ENCODE measurements around the gene POLR2E. TPM values are rescaled to one million over a fixed set of nuclear protein-coding genes. Genes with fewer than 3 reads are reported as not detected.

Gene POLR2E
- total and polyA plus RNA-seq, 2 donors (not counting 1 experiment from before 2014, with no cell fraction given), result 103 to 121 TPM

- H3K4me1 ChIP-seq (ENCODE audit: control insufficient read depth in 2 of 2, insufficient read depth in 2 of 2, low read length in 2 of 2), result peaks cover 64 to 81% of the 10 kb centered on the region in 2 donors
- H3K4me2 ChIP-seq (replicated peaks; ENCODE audit: low read depth, low read length, poor library complexity, severe bottlenecking), result peak overlapping the region; percentile 37
- ChIA-PET POLR2A (interaction anchor here (0.7 to 1.2 kb wide), 3 partner anchors 30 to 61 kb away, joined by 3 read pairs; no protein-coding TSS in a partner anchor), CTCF (interaction anchor here (0.5 kb wide), 1 partner anchor 39 kb away, joined by 3 read pairs; no protein-coding TSS in a partner anchor)
- peak overlapping the region in 1 of 2 donors; percentile 15 for H3K27ac ChIP-seq (ENCODE audit: low read length in 2 of 2)
- peak overlapping the region; percentile 46 for H3K27ac Mint-ChIP-seq
- H3K9ac ChIP-seq (ENCODE audit: low read length), result no peak overlapping the region
- H3K36me3 ChIP-seq (replicated peaks in 1 of 2; ENCODE audit: control extremely low read depth in 1 of 2, control insufficient read depth in 1 of 2, extremely low read depth in 1 of 2, insufficient read depth in 2 of 2, low read length in 1 of 2), result peaks cover 0 to 67% of the 10 kb centered on the region in 2 experiments
- peaks cover 47% of the 10 kb centered on the region for H3K4me1 Mint-ChIP-seq
- no peaks in the 10 kb centered on the region for H3K9me3 ChIP-seq (ENCODE audit: control extremely low read depth in 1 of 3, control insufficient read depth in 2 of 3, insufficient read depth in 1 of 3, low read length in 2 of 3)
- intact Hi-C loops (cut with micrococcal nuclease), result no loop called here
- 94% methylated on average over 99 of the region's 99 CpGs for WGBS (ENCODE audit: insufficient coverage)
- peaks cover 72% of the 10 kb centered on the region for H4K20me1 ChIP-seq (ENCODE audit: control insufficient read depth, insufficient read depth, low read length, poor library complexity, severe bottlenecking)
- peak overlapping the region; percentile 34 for H3K4me3 Mint-ChIP-seq
- H3K9me3 Mint-ChIP-seq (ENCODE audit: insufficient read depth), result no peaks in the 10 kb centered on the region
- H2AFZ ChIP-seq (ENCODE audit: insufficient read depth, low read depth, low read length, poor library complexity, severe bottlenecking), result no peak overlapping the region
- no peak for DNase-seq
- peaks cover 81% of the 10 kb centered on the region for H3K79me2 ChIP-seq (ENCODE audit: control insufficient read depth, insufficient read depth, low read length)
- H3K27me3 Mint-ChIP-seq, result no peaks in the 10 kb centered on the region
- H3K27me3 ChIP-seq (replicated peaks in 1 of 4; ENCODE audit: control extremely low read depth in 1 of 4, control insufficient read depth in 3 of 4, insufficient read depth in 4 of 4, low read length in 3 of 4), result no peaks in the 10 kb centered on the region
- no peak for TF ChIP-seq CTCF (IDR thresholded peaks at IDR 0.05)
- no peak for TF ChIP-seq EZH2 (IDR thresholded peaks at IDR 0.05; ENCODE audit: borderline replicate concordance, insufficient read depth, low read depth, low read length, poor library complexity, severe bottlenecking)
- no peak for ATAC-seq (ENCODE audit: low read depth)
- no peak overlapping the region for H3K4me3 ChIP-seq (ENCODE audit: control extremely low read depth in 1 of 5, extremely low read depth in 1 of 5, insufficient read depth in 1 of 5, low read depth in 2 of 5, low read length in 4 of 5)
Observed at GRCh38 chr19:1070931-1071791, 24.0 kb downstream of the POLR2E start.

DNA sequence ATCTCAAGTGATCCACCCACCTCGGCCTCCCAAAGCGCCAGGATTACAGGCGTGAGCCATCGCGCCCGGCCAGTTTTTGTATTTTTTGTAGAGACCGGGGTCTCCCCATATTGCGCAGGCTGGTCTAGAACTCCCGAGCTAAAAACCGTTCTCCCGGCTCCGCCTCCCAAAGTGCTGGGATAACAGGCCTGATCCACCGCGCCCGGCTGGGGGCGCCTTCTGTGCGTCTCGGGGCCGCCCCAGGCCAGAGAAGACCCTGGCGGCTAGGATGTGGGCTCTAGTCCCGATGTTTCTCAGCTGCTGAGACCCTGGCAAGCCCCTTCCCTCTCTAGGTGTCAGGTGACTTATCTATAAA is 24.6 kb downstream of the POLR2E start:
- no peaks in the 10 kb centered on the region for H3K27me3 ChIP-seq (replicated peaks in 1 of 4; ENCODE audit: control extremely low read depth in 1 of 4, control insufficient read depth in 3 of 4, insufficient read depth in 4 of 4, low read length in 3 of 4)
- POLR2A ChIA-PET, result interaction anchor here (0.7 to 6.3 kb wide), 5 partner anchors 16 to 62 kb away, joined by 3 to 97 read pairs (median 3); no protein-coding TSS in a partner anchor
- no peak overlapping the region for H2AFZ ChIP-seq (ENCODE audit: insufficient read depth, low read depth, low read length, poor library complexity, severe bottlenecking)
- intact Hi-C loops (cut with micrococcal nuclease), result no loop called here
- peak overlapping the region; percentile 37 for H3K4me2 ChIP-seq (replicated peaks; ENCODE audit: low read depth, low read length, poor library complexity, severe bottlenecking)
- no peak overlapping the region for H3K4me3 ChIP-seq (ENCODE audit: control extremely low read depth in 1 of 5, extremely low read depth in 1 of 5, insufficient read depth in 1 of 5, low read depth in 2 of 5, low read length in 4 of 5)
- H3K27ac Mint-ChIP-seq, result peak overlapping the region; percentile 46
- H4K20me1 ChIP-seq (ENCODE audit: control insufficient read depth, insufficient read depth, low read length, poor library complexity, severe bottlenecking), result peaks cover 78% of the 10 kb centered on the region
- no peak for ATAC-seq (ENCODE audit: low read depth)
- H3K4me1 Mint-ChIP-seq, result peaks cover 44% of the 10 kb centered on the region
- H3K9me3 ChIP-seq (ENCODE audit: control extremely low read depth in 1 of 3, control insufficient read depth in 2 of 3, insufficient read depth in 1 of 3, low read length in 2 of 3), result no peaks in the 10 kb centered on the region
- H3K27me3 Mint-ChIP-seq, result no peaks in the 10 kb centered on the region
- H3K27ac ChIP-seq (ENCODE audit: low read length in 2 of 2), result peak overlapping the region in 1 of 2 donors; percentile 15
- H3K79me2 ChIP-seq (ENCODE audit: control insufficient read depth, insufficient read depth, low read length), result peaks cover 75% of the 10 kb centered on the region
- DNase-seq, result no peak
- TF ChIP-seq EZH2 (IDR thresholded peaks at IDR 0.05; ENCODE audit: borderline replicate concordance, insufficient read depth, low read depth, low read length, poor library complexity, severe bottlenecking), result no peak
- CTCF ChIA-PET, result interaction anchor here (0.5 kb wide), 1 partner anchor 38 kb away, joined by 3 read pairs; no protein-coding TSS in a partner anchor
- peaks cover 64 to 81% of the 10 kb centered on the region in 2 donors for H3K4me1 ChIP-seq (ENCODE audit: control insufficient read depth in 2 of 2, insufficient read depth in 2 of 2, low read length in 2 of 2)
- no peak overlapping the region for H3K4me3 Mint-ChIP-seq
- WGBS (ENCODE audit: insufficient coverage), result 98% methylated on average over 21 of the region's 21 CpGs
- H3K9ac ChIP-seq (ENCODE audit: low read length), result no peak overlapping the region
- peaks cover 0 to 61% of the 10 kb centered on the region in 2 experiments for H3K36me3 ChIP-seq (replicated peaks in 1 of 2; ENCODE audit: control extremely low read depth in 1 of 2, control insufficient read depth in 1 of 2, extremely low read depth in 1 of 2, insufficient read depth in 2 of 2, low read length in 1 of 2)
- H3K9me3 Mint-ChIP-seq (ENCODE audit: insufficient read depth), result no peaks in the 10 kb centered on the region

All from B cell (primary cell).